EL (cell line): ENCODE results near the gene AK9.

Experiments
- DNase-seq: peaks from one replicate; pipeline ENCODE4 v3.0.0-alpha.2; 2016

Gene AK9

DNA sequence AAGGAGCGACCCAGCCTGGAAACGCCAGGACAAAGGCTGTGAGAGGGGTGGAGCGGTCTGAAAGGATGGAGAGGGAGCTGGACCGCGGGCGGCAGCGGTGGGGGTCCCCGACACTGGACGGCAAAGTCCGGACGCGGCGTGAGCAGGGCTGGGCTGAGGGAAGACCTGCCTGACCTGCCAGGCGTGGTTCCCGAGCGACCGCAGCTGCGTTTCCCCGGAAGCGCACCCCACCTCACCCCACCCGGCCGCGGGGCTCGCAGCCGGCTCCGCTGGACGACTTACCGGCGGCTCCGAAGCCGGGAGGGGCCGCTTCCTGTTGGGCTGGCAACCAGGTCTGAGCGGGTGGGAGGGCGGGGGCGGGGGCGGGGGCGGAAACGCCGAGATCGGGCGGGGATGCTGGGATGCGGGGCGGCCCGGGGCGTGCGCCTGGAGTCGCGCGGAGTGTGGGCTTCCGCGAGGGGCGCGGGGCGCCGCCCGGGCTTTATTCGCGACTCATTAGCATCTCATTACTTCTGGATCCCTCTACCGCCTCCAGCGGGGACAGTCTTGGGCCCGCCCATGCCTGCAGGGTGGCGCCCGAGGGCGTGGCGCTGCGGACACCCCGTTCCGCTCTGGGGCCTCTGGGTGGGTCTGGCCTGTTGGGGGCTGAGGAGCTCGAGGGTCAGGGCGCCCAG, 235.4 kb downstream of the AK9 start, which contains the start of gene MICAL1:
TSS of gene MICAL1 (minus strand) at position 336 of the 674 bp plus-strand sequence. CDS start 1,576 bp downstream, outside the sequence.
- peak; percentile 67 for DNase-seq

GRCh38 chr6:109454496-109455436, 236.2 kb downstream of the AK9 start:
- no peak for DNase-seq

DNA sequence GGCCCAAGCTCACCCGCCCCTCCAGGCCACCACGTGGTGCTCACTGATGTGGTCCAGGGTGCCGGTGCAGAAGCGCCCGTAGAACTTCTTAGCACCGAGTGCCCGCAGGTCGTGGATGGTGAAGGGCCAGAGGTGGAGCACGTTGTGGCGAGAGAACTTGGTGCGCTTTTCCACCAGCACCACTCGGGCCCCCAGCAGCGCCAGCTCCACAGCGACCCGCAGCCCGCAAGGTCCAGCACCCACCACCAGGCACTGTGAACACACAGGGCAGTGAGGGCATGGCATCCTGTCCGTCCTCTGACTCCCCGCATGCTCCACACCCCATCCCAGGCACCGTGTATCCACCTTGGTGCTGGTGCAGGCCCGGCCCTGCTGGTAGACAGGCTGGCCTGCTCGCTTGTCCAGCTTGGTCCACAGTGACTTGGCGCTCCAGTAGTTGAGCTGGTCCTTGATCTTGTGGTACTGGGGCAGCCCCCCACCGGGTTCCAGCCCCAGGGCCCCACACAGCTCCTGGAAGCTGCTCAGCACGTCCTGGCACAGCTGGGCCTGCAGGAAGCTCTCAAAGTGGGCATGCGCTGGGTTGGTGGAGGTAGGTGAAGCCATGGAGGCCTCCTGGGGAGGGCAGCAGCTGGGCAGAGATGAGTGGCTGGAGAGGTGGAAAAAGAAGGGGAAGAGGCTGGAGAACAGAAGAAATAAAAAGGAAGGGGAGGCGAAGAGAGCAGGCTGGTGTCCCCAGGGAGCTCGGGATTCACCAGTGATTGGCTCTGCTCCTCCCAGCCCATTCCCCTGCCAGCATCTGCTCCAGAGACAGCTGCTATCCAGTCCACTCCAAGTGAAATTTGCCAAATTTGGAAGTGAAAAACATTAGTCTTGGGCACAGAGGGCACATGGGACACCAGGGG, 237.2 kb downstream of the AK9 start:
- DNase-seq: no peak

DNA sequence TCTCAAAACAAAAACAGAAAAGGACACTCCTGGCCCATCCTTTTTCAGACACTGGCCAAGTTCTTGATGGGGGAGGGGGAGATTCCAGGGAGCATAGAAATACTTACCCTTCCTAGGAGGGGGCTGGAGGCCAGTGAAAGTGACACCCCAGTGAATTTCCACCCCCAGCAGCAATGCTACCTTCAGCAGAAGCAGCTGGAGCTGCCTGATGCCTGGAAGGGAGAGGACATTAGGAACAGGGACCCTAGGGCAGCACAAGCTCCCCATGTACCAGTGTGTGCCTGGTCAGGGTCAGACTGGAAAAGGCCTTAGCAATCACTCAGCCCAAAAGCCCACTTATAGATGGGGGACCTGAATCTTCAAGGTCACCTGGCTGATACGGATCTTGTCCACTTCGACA, 237.8 kb downstream of the AK9 start:
- no peak for DNase-seq

GRCh38 chr6:109452181-109452580, 238.8 kb downstream of the AK9 start:
- DNase-seq: no peak

DNA sequence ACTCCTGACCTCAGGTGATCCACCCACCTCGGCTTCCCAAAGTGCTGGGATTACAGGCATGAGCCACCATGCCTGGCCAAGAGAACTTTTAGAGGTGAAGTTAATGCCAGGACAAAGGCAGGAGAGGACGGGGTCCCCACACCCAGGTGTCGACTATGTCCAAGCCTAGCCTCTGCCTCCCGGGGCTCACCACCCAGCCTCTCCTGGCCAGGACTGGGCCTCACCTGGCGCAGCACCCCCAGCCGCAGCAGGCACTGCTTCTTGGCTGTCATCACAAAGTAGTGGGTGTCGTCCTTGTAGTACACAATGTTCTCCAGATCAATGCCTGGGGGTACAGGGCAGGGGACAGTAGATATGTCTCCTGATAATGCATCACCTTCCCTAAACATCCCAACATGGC, 239.6 kb downstream of the AK9 start:
- no peak for DNase-seq

GRCh38 chr6:109450801-109451200, 240.2 kb downstream of the AK9 start:
- no peak for DNase-seq

DNA sequence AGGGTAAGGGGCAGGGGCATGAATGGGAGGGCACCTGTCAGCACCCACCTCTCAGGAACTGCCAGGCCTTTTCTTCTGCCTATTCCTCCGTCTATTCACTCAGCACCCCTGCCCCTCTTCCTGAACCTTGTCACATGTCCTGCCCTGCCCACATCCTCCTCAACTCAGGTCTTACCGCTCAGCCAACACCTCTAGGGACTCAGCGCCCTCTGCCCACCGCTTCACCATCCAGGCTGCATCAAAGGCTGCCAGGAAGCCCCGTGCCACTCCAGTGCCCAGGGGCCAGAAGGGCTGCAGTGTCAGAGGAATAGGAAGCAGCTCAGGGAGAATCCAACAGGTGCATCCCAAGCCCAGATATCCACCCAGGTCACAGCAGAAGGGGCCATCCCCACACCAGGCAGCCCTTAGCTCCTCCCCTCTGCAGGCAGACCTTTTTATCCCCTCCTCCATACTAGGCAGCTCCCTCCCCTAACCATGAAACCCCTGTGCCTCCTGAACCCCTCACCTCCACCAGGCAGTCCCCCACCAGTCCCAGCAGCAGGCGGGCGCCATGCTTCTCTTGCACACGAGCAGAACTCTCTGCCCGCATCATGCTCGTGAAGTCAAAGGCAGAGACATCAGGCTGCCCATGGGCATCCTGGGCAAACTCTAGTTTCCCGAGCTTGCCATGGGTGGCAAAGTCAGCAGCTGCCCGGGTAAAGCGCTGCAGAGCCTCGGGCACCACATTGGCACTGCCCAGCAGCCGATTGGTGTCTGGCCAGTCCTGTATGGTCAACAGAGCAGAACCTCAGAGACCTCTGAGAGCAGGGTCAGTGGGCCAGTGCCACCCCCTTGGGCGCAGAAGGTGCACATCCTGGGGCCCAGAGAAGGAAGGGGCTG, 241.0 kb downstream of the AK9 start:
- no peak for DNase-seq

GRCh38 chr6:109449064-109449794, 241.8 kb downstream of the AK9 start:
- no peak for DNase-seq

- DNase-seq: no peak
Measured at GRCh38 chr6:109448615-109449014, 242.4 kb downstream of the AK9 start.

DNA sequence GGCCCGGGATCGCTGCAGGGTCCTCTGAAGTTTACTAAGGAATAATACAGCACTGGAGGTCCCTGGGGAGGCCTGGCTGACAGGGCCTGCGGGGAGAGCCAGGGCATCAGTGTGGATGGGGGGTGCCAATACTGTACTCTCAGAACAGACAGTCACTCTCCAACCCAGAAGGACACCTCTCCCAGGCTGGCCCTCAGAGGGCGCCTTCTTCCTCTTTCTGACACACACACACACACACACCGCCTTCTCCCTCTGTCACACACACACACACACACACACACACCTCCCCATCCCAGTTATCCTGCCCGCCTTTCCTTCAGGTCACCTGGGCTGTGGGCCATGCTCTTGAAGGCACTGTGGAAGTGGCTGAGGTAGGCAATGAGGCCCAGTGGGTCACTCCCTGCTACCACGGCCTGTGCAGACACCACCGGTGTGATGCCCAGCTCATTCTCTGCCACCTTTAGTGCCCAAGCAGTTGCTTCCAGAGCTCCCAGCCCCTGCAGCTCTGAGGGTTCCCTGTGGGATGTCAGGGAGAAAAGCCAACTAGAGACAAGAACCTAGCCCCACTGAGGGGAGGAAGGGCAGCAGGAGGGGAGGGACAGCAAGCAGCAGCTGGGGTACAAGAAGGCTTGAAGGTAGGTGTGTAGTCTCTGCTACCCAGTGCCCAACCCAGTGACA, 243.0 kb downstream of the AK9 start:
- DNase-seq: no peak

- DNase-seq: no peak
Measured at GRCh38 chr6:109447087-109447486, 243.9 kb downstream of the AK9 start.

DNA sequence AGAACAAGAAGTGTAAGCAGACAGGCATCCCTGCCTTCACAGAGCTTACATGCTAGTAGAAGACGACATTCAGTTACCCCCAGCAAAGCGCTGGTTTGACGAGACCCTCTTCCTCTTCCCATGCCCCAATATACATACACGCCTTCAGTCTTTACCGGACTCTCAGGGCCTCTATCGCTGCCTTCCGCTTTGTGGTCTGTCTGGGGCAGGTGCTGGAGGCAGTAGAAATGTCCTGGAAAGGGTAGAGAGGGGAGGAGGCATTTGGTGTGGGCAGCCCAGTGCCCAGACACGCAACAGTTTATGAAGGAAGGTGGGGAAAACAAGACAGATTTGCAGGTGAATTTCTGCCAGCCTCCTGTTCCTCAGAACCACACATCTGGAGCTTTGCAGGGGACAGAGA, 244.5 kb downstream of the AK9 start:
- DNase-seq: no peak

GRCh38 chr6:109446072-109446471, 244.9 kb downstream of the AK9 start:
- DNase-seq: no peak

GRCh38 chr6:109445382-109445781, 245.6 kb downstream of the AK9 start:
- DNase-seq: no peak

DNA sequence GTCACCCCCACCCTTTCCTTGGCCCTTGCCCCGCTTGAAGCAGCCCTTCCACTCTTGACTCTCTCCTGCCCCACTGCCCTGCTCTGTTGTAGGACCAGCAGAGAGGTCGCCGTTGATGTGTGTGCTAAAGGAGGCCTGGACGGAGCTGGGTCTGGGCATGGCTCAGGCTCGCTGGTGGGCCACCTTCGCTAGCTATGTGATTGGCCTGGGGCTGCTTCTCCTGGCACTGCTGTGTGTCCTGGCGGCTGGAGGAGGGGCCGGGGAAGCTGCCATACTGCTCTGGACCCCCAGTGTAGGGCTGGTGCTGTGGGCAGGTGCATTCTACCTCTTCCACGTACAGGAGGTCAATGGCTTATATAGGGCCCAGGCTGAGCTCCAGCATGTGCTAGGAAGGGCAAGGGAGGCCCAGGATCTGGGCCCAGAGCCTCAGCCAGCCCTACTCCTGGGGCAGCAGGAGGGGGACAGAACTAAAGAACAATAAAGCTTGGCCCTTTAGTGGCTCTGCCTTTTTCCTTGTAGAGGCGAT, 247.5 kb downstream of the AK9 start:
- DNase-seq: no peak
